Activated CD8-positive, alpha-beta memory T cell treated with anti-CD3 and anti-CD28 coated beads, Interleukin-2, amount 10 ng/mL, durations not matched to agents 7 days and 5 days (primary cell): ENCODE results near the gene DLEC1. TPM values are rescaled to one million over a fixed set of nuclear protein-coding genes. Genes with fewer than 3 reads are reported as not detected.
A peak's percentile ranks its signal among the peaks of the same experiment; 100 is the strongest.
"Not testable (repeated sequence)": the region's sequence is repeated elsewhere in the genome, so short reads cannot be mapped to it uniquely, and the experiment has no call there.

ENCODE experiments used
- ATAC-seq: fragments of 150-1000 bp; cut with Tn5 transposase; one replicate; pipeline ENCODE4 v1.10.0; 2021; ENCODE audit warnings: moderate library complexity
- CTCF ChIA-PET: fragments of 350-600 bp; sonication (Branson Sonifier 250); formaldehyde crosslinking; loops from one replicate; lab custom pipeline; 2021; ENCODE audit warnings: antibody characterized with exemption; lab: Charles Lee
- DNase-seq: peaks from one replicate; pipeline ENCODE4 v3.0.0-alpha.2; 2020
- H3K27ac Mint-ChIP-seq: one replicate; pipeline ENCODE4 v1.8.0; 2021; ENCODE audit warnings: mild to moderate bottlenecking, mixed read lengths
- H3K27me3 Mint-ChIP-seq: one replicate; pipeline ENCODE4 v1.8.0; 2021; ENCODE audit warnings: mixed read lengths
- H3K36me3 Mint-ChIP-seq: one replicate; pipeline ENCODE4 v1.8.0; 2021; ENCODE audit warnings: mild to moderate bottlenecking, mixed read lengths
- H3K4me1 Mint-ChIP-seq: one replicate; pipeline ENCODE4 v1.8.0; 2021; ENCODE audit warnings: mixed read lengths
- H3K4me3 Mint-ChIP-seq: one replicate; pipeline ENCODE4 v1.8.0; 2021; ENCODE audit warnings: mild to moderate bottlenecking, moderate library complexity, mixed read lengths
- H3K9me3 Mint-ChIP-seq: one replicate; pipeline ENCODE4 v1.8.0; 2022; ENCODE audit warnings: low read depth, mixed read lengths
- total RNA-seq, 2 experiments: library from RNA; stranded (reverse); gene quantifications; one replicate each; pipeline ENCODE4 v1.2.3, GENCODE V29; 2021

Gene DLEC1
- total RNA-seq, 2 experiments from 2014 or later = 0.26 to 1.1 TPM

GRCh38 chr3:38125305-38126120 is 86.5 kb downstream of the DLEC1 start:
- H3K9me3 Mint-ChIP-seq = no peaks in the 10 kb centered on the region
- no peak for ATAC-seq
- H3K27ac Mint-ChIP-seq = no peak overlapping the region
- CTCF ChIA-PET = no interaction called here
- H3K4me1 Mint-ChIP-seq = peaks cover 2% of the 10 kb centered on the region
- DNase-seq = peak; percentile 37
- H3K27me3 Mint-ChIP-seq = no peaks in the 10 kb centered on the region
- peaks cover 38% of the 10 kb centered on the region for H3K36me3 Mint-ChIP-seq
- no peak overlapping the region for H3K4me3 Mint-ChIP-seq

GRCh38 chr3:38126121-38126892 is 87.3 kb downstream of the DLEC1 start:
- CTCF ChIA-PET = interaction anchor here (0.6 kb wide), 1 partner anchor 14 kb away, joined by 3 read pairs; no protein-coding TSS in a partner anchor
- DNase-seq = peak; percentile 31
- no peak overlapping the region for H3K4me3 Mint-ChIP-seq
- peaks cover 40% of the 10 kb centered on the region for H3K36me3 Mint-ChIP-seq
- no peaks in the 10 kb centered on the region for H3K27me3 Mint-ChIP-seq
- H3K4me1 Mint-ChIP-seq = peaks cover 2% of the 10 kb centered on the region
- ATAC-seq = no peak
- no peaks in the 10 kb centered on the region for H3K9me3 Mint-ChIP-seq
- H3K27ac Mint-ChIP-seq = no peak overlapping the region

GRCh38 chr3:38127611-38128302 is 88.7 kb downstream of the DLEC1 start:
- peak; percentile 27 for DNase-seq
- Mint-ChIP-seq H3K27ac (no peak overlapping the region), H3K9me3 (no peaks in the 10 kb centered on the region), H3K36me3 (peaks cover 42% of the 10 kb centered on the region), H3K4me1 (peaks cover 2% of the 10 kb centered on the region), H3K4me3 (no peak overlapping the region), H3K27me3 (no peaks in the 10 kb centered on the region)
- no peak for ATAC-seq
- CTCF ChIA-PET = interaction anchor here (1.3 kb wide), 1 partner anchor 9 kb away, joined by 3 read pairs; no protein-coding TSS in a partner anchor

- H3K4me3 Mint-ChIP-seq = no peak overlapping the region
- no peak overlapping the region for H3K27ac Mint-ChIP-seq
- CTCF ChIA-PET = interaction anchor here (1.3 kb wide), 1 partner anchor 9 kb away, joined by 3 read pairs; no protein-coding TSS in a partner anchor
- no peaks in the 10 kb centered on the region for H3K9me3 Mint-ChIP-seq
- H3K27me3 Mint-ChIP-seq = no peaks in the 10 kb centered on the region
- H3K36me3 Mint-ChIP-seq = peaks cover 43% of the 10 kb centered on the region
- ATAC-seq (no peak), DNase-seq (peak; percentile 23)
- H3K4me1 Mint-ChIP-seq = peaks cover 4% of the 10 kb centered on the region
Observed at GRCh38 chr3:38128303-38128655, 89.3 kb downstream of the DLEC1 start.

GRCh38 chr3:38129058-38129457 is 90.0 kb downstream of the DLEC1 start:
- ATAC-seq (no peak), DNase-seq (peak; percentile 21)
- Mint-ChIP-seq H3K4me1 (peaks cover 11% of the 10 kb centered on the region), H3K36me3 (peaks cover 48% of the 10 kb centered on the region), H3K4me3 (no peak overlapping the region), H3K27me3 (no peaks in the 10 kb centered on the region), H3K27ac (no peak overlapping the region), H3K9me3 (no peaks in the 10 kb centered on the region)
- CTCF ChIA-PET = interaction anchor here (1.3 kb wide), 1 partner anchor 10 kb away, joined by 3 read pairs; no protein-coding TSS in a partner anchor

GRCh38 chr3:38130631-38131065 is 91.6 kb downstream of the DLEC1 start:
- Mint-ChIP-seq H3K9me3 (no peaks in the 10 kb centered on the region), H3K4me1 (peaks cover 25% of the 10 kb centered on the region), H3K27ac (no peak overlapping the region), H3K27me3 (no peaks in the 10 kb centered on the region), H3K4me3 (no peak overlapping the region), H3K36me3 (peaks cover 51% of the 10 kb centered on the region)
- DNase-seq (peak; percentile 18), ATAC-seq (no peak)
- CTCF ChIA-PET = interaction anchor here (1.0 to 1.8 kb wide), 2 partner anchors 8 to 134 kb away, joined by 3 to 4 read pairs; no protein-coding TSS in a partner anchor

- Mint-ChIP-seq H3K27me3 (no peaks in the 10 kb centered on the region), H3K36me3 (peaks cover 55% of the 10 kb centered on the region), H3K4me3 (no peak overlapping the region), H3K9me3 (no peaks in the 10 kb centered on the region), H3K27ac (peak overlapping the region; percentile 40), H3K4me1 (peaks cover 31% of the 10 kb centered on the region)
- no peak for DNase-seq
- no peak for ATAC-seq
- CTCF ChIA-PET = interaction anchor here (1.8 kb wide), 1 partner anchor 135 kb away, joined by 4 read pairs; no protein-coding TSS in a partner anchor
Observed at GRCh38 chr3:38131621-38132369, 92.8 kb downstream of the DLEC1 start.

GRCh38 chr3:38133209-38133556 is 94.2 kb downstream of the DLEC1 start:
- Mint-ChIP-seq H3K27ac (no peak overlapping the region), H3K4me1 (peaks cover 38% of the 10 kb centered on the region)
- no peak for ATAC-seq

GRCh38 chr3:38133557-38134405 is 94.8 kb downstream of the DLEC1 start:
- H3K4me3 Mint-ChIP-seq = no peak overlapping the region
- CTCF ChIA-PET = interaction anchor here (1.2 kb wide), 1 partner anchor 165 kb away, joined by 3 read pairs; no protein-coding TSS in a partner anchor
- no peaks in the 10 kb centered on the region for H3K9me3 Mint-ChIP-seq
- no peak for ATAC-seq
- H3K36me3 Mint-ChIP-seq = peaks cover 47% of the 10 kb centered on the region
- no peaks in the 10 kb centered on the region for H3K27me3 Mint-ChIP-seq
- peak overlapping the region; percentile 33 for H3K27ac Mint-ChIP-seq
- peaks cover 40% of the 10 kb centered on the region for H3K4me1 Mint-ChIP-seq
- no peak for DNase-seq

More at GRCh38 chr3:38133209-38133556, 94.2 kb downstream of the DLEC1 start:
- H3K9me3 Mint-ChIP-seq = no peaks in the 10 kb centered on the region
- H3K36me3 Mint-ChIP-seq = peaks cover 49% of the 10 kb centered on the region
- H3K27me3 Mint-ChIP-seq = no peaks in the 10 kb centered on the region
- CTCF ChIA-PET = interaction anchor here (1.2 kb wide), 1 partner anchor 165 kb away, joined by 3 read pairs; no protein-coding TSS in a partner anchor
- H3K4me3 Mint-ChIP-seq = no peak overlapping the region
- DNase-seq = no peak

GRCh38 chr3:38134517-38135143 is 95.6 kb downstream of the DLEC1 start:
- H3K36me3 Mint-ChIP-seq = peaks cover 41% of the 10 kb centered on the region
- H3K27me3 Mint-ChIP-seq, CTCF ChIA-PET, H3K9me3 Mint-ChIP-seq, ATAC-seq, DNase-seq: not testable (repeated sequence)
- peaks cover 42% of the 10 kb centered on the region for H3K4me1 Mint-ChIP-seq
- H3K4me3 Mint-ChIP-seq = peak overlapping the region; percentile 84
- peak overlapping the region; percentile 33 for H3K27ac Mint-ChIP-seq

GRCh38 chr3:38135621-38136277 is 96.7 kb downstream of the DLEC1 start:
- not testable (repeated sequence) for ATAC-seq, H3K9me3 Mint-ChIP-seq, H3K27me3 Mint-ChIP-seq
- DNase-seq = peak; percentile 73
- H3K36me3 Mint-ChIP-seq = peaks cover 46% of the 10 kb centered on the region
- peak overlapping the region; percentile 84 for H3K4me3 Mint-ChIP-seq
- H3K27ac Mint-ChIP-seq = peak overlapping the region; percentile 96
- CTCF ChIA-PET = interaction anchor here (1.1 to 2.3 kb wide), 6 partner anchors 16 to 211 kb away, joined by 3 to 12 read pairs (median 6); partner anchors contain the start of genes DLEC1 and XYLB
- H3K4me1 Mint-ChIP-seq = peaks cover 53% of the 10 kb centered on the region
